RWPE1 (cell line): ENCODE measurements around the gene EMC8.
"Not testable (repeated sequence)": the region's sequence is repeated elsewhere in the genome, so short reads cannot be mapped to it uniquely, and the experiment has no call there.

ENCODE experiments used
- CTCF ChIA-PET: fragments of 350-600 bp; sonication (Branson Sonifier 250); formaldehyde crosslinking; extraction: SDS; loops from one replicate; lab custom pipeline; 2021; lab: Yijun Ruan, JAX
- POLR2A ChIA-PET: fragments of 400-600 bp; formaldehyde crosslinking; extraction: SDS; loops from one replicate; lab custom pipeline; 2020; ENCODE audit warnings: antibody characterized with exemption; ENCODE audit not compliant: low non-redundant PET; lab: Yijun Ruan, JAX
- DNase-seq: peaks from one replicate; pipeline ENCODE4 v3.0.0; 2012; ENCODE audit warnings: low spot score
- H3K27ac ChIP-seq: fragments of 450-650 bp; 2 replicates; pipeline ENCODE4 v1.5.1; 2017
- TF ChIP-seq, protein P1 (sequence below): fragments of 450-650 bp; conservative IDR thresholded peaks from 2 replicates; pipeline ENCODE4 v1.5.1; 2017; ENCODE audit warnings: low read depth, mild to moderate bottlenecking

The EMC8 gene

DNA sequence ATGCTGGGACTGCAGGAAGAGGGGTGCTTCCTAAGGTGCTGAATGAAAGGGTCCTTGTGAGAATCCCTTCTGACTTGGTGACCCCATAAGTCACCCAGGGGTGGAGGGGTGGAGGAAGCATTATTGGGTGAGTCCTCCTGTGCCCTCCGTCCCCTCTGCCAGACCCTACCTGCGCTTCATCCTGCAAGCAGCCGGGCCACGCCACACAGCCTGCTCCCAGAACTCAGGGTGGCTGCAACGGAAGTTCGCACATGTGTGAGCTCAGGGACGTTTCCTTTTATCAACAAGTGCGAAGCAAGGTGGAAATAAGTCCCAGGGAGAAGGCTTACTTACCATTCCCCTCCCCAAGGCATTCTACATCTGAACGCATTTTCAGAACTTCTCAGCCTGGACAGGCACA lies 41.1 kb upstream of the EMC8 start:
- POLR2A ChIA-PET: no interaction called here
- CTCF ChIA-PET: no interaction called here
- TF ChIP-seq, protein P1, sequence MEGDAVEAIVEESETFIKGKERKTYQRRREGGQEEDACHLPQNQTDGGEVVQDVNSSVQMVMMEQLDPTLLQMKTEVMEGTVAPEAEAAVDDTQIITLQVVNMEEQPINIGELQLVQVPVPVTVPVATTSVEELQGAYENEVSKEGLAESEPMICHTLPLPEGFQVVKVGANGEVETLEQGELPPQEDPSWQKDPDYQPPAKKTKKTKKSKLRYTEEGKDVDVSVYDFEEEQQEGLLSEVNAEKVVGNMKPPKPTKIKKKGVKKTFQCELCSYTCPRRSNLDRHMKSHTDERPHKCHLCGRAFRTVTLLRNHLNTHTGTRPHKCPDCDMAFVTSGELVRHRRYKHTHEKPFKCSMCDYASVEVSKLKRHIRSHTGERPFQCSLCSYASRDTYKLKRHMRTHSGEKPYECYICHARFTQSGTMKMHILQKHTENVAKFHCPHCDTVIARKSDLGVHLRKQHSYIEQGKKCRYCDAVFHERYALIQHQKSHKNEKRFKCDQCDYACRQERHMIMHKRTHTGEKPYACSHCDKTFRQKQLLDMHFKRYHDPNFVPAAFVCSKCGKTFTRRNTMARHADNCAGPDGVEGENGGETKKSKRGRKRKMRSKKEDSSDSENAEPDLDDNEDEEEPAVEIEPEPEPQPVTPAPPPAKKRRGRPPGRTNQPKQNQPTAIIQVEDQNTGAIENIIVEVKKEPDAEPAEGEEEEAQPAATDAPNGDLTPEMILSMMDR: no peak
- DNase-seq: no peak
- H3K27ac ChIP-seq: no peak overlapping the region

DNA sequence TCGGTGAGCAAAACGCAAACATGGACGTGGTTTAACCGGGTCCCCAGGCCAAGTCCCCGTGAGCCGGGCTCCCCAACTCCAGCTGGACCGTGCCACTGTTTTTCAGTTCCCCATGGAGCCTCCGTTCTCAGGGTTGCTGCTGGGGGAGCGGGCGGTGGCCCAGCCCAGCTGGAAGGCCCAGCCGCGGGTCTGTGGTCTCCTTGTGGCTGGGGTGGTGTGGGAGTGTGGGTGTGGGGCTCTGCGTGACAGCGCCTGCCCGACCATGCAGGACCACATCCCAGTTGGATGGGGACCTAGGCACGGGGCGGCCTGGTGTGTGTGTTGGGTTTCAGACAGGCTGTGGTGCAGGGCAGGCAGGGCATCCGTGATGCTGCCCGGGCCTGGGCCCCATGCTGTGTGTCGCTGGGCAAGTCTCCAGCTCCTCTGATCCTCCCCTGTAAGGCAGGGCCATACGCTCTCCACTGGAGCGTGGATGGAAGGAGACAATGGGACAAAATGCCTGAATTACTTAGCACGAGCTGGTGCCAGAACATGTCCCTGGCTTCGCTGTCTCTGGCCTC lies 40.4 kb upstream of the EMC8 start:
- TF ChIP-seq, protein P1: no peak
- no peak overlapping the region for H3K27ac ChIP-seq
- no peak for DNase-seq
- POLR2A ChIA-PET: no interaction called here
- CTCF ChIA-PET: no interaction called here

DNA sequence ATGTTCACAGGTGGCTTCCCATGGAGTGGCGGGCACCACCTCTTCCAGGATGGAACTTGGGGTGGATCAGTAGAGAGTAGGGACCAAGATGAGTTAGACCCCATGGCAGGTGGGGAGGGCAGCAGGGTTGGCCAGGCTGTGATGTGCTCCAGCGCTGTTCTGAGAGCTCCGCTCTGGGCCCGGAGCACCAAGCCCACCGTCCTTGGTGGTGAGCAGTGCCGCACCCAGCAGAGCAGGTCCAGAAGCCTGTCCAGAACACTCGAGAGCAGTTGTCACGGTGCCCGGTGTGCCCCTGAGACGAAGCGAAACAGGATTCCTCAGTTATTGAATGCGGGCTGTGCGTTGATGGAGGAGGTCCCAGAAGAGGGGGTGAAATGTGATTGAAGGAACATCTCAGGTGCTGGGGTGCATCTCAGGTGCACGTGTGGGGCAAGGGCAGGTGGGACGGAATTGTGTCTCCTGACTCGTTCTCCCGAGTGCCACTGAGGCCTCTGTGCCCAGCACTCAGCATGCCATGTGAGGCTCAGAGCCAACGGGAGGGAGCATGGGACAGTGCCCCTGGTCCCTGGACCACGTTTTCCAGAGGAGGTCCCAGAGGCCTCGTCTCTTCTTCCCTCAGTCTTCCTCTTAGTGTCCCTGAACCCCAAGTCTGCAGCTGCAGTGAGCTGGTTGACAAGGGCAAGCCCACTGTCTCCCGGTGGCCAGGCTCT lies 39.7 kb upstream of the EMC8 start:
- ChIA-PET CTCF (no interaction called here), POLR2A (no interaction called here)
- DNase-seq: no peak
- H3K27ac ChIP-seq: no peak overlapping the region
- TF ChIP-seq, protein P1: no peak

DNA sequence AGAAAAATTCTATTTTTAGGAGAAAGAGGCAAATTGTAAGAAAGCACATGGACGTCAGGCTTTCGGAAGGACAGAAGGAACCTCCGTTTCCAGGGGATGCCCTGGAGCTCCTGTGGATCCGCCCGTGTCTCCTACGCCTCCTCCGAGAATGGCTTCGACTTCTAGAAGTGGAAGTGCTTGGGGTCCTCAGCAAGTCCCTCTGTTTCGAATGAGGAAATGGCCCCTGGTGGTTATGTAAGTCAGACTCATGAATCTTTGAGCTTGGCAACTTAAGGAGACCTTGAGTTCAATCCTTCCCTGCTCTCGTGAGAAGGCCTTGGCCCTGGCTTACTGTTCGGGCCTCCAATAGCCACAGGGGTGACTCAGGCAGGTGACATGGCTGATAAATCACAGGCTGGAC lies 39.0 kb upstream of the EMC8 start:
- TF ChIP-seq, protein P1: no peak
- no peak overlapping the region for H3K27ac ChIP-seq
- ChIA-PET CTCF (no interaction called here), POLR2A (no interaction called here)
- DNase-seq: no peak

DNA sequence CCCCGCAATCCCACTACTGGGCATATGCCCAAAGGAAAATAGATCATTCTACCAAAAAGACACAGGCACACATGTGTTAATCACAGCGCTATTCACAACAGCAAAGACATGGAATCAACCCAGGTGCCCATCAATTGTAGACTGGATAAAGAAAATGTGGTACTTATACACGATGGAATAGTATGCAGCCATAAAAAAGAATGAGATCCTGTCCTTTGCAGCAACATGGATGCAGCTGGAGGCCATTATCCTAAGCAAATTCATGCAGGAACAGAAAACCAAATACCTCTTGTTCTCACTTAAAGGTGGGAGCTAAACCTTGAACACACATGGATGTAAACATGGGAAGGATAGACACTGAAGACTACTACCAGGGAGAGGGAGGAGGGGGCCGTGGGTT lies 38.3 kb upstream of the EMC8 start:
- H3K27ac ChIP-seq, DNase-seq, CTCF ChIA-PET, POLR2A ChIA-PET: not testable (repeated sequence)

DNA sequence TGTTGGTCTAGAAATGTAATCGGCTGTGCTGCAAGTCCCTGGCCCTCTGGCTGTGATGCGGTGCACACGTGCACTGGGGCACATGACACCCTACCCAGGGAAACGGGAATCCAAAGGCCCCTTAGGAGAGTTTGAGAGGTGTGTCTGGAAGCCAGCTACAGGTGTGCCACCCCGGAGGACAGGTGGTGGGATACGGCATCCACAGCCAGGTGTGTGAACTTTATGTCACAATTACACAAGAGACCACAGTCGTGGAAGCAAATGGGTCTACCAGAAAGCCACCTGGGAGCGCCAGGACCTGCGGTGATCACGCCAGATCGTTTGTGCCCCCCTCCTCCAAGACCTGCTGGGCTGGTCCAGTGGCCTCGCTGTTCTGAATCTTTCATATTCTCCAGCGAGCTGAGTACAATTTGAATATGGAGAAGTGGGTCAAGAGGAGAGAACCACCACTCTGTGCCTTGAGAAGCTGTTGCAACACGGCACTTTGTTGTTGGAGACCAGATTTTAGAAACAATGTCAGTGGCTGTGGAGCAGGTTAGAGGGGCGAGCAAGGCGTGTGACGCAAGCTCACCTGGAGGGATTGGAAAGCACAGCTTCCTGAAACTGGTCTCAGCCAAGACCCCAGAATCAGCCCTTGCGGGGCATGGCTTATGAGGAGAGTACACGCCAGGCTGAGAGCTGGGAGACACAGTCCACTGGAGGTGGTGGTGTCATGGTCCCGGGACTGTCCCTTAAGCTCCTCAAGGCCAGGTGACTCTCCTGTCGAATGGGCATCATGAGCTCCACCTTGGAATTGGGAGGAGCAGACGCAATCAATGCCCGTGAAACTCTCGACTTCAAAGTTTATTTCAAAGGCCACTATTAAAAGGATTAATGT lies 37.6 kb upstream of the EMC8 start:
- no peak overlapping the region for H3K27ac ChIP-seq
- TF ChIP-seq, protein P1: no peak
- DNase-seq: no peak
- ChIA-PET POLR2A (no interaction called here), CTCF (no interaction called here)
